CD1c-positive myeloid dendritic cell (primary cell): ENCODE measurements around the gene DDX49.
"Not testable (repeated sequence)": the region's sequence is repeated elsewhere in the genome, so short reads cannot be mapped to it uniquely, and the experiment has no call there.

Experiments used
- DNase-seq: peaks from one replicate; pipeline ENCODE4 v3.0.0-alpha.2; 2016; ENCODE audit errors: extremely low spot score

The DDX49 gene

DNA sequence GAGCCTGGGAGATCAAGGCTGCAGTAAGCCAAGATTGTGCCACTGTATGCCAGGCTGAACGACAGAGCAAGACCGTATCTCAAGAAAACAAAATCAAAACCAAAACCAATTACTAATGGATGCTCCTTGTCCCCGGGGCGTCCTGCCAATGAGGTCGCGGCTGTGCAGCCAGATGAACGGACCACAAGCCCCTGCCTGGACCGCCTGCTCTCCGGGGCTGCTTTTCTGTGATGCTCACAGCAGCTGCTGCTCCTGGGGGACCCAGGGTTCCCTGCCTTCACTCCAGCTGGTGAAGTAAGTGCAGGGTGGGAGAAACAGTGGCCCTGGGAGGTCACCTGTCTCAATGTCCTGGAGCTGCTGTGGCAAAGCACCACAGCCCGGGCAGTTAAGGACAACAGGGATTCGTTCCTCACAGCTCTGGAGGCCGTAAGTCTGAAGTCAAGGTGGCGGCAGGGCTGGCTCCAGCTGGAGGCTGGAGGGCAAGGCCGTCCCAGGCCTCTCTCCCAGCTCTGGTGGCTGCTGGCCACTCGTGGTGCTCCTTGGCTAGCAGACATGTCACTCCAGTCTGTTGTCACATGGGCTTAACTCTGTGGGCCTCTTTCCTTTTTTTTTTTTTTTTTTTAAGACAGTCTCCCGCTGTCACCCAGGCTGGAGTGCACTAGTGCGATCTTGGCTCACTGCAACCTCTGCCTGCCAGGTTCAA lies 10.4 kb upstream of the DDX49 start:
- no peak for DNase-seq

DNA sequence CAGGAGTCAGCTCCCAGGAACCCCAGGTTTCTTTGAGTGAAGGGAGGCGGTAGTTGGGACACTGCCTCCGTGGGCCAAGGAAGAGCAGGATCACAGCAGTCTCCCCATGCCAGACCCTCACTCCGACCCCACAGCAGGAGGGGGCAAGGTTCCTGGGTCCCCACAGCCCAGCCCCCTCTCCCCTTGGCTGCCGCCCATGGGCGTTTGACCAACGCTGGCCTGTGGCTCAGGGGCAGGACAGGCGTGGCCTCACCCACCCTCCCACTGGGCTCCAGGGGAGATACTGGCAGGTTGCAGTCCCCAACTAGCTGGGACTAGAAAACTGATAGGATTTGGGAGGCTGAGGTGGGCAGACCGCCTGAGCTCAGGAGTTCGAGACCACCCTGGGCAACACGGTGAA lies 9.5 kb upstream of the DDX49 start:
- DNase-seq: no peak

- DNase-seq: no peak
Observed at GRCh38 chr19:18910801-18911436, 8.6 kb upstream of the DDX49 start.

- DNase-seq: no peak
Observed at GRCh38 chr19:18912933-18913332, 6.6 kb upstream of the DDX49 start.

- DNase-seq: no peak
Observed at GRCh38 chr19:18913466-18913865, 6.0 kb upstream of the DDX49 start.

DNA sequence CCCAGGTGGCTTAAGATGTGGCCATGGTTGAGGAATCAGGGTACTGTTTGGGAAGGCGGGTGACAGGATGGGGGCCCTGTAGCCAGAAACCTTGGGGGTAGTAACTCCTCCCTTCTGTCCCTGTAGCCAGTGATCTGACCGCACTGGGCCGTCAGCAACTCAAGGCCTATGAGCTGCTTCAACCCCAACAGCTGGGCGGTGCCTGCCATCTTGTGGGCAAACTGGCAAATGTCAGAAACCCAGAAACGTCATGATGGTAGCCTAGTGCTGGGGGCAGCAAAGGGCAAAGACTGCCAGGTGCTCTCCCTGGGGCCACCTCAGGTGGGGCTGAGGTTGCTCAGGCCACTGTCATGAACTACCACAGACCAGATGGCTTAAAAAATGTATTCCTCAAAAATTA lies 3.9 kb upstream of the DDX49 start:
- DNase-seq: peak; percentile 44

DNA sequence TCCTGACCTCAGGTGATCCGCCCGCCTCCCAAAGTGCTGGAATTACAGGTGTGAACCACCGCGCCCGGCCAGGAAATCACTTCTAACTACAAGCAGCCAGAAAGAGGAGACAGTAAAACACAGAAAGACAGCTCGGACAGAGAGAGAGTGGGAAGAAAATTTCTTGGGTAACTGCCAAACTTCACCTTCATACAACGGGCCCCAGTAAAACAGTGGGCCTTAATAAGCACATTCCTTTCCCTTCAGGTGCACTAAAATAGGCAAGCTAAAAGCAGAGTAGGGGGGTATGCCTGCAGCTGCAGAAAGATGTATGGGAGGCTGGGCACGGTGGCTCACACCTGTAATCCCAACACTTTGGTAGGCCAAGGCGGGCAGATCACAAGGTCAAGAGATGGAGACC lies 1.9 kb upstream of the DDX49 start:
- not testable (repeated sequence) for DNase-seq

- DNase-seq: no peak
Observed at GRCh38 chr19:18919900-18920214, 342 bp downstream of the DDX49 start.

DNA sequence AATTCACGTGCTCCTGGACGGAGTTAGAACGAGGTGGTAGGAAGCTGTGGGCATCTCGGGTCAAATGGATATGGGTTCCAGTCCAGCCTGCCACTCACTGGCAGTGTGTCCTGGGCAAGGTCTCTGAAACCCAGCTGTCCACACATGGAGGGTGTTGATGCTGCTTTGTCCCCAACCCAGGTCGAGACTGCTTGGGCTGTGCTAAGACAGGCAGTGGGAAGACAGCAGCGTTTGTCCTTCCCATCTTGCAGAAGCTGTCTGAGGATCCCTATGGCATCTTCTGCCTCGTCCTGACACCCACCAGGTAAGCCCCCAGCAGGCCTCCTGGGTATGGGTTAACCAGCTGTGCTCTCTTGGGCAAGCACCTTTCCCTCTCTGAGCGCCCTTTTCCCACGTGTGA lies 885 bp downstream of the DDX49 start:
- DNase-seq: no peak

- DNase-seq: no peak
Observed at GRCh38 chr19:18921593-18921992, 2.1 kb downstream of the DDX49 start.

- no peak for DNase-seq
Observed at GRCh38 chr19:18922228-18922985, 2.9 kb downstream of the DDX49 start.

DNA sequence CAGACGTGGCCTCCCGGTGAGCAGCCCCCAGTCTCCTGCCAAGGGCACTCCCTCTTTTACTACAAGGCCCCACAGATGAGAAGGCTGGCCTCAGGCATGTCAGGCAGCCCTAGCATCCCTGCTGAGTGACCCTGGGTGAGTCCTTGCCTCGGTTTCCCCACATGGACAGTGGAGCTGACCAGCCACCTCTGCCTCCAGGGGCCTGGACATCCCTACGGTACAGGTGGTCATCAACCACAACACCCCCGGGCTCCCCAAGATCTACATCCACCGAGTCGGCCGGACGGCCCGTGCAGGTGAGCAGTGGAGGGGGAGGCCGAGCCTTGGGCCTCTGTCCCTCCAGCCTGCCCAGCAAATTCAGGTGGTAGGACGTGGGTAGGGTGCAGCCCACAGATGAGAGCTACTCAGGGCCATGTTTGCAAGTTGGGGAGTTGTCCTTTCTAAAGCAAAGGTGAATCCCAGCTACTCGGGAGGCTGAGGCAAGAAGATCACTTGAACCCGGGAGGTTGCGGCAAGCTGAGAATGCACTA lies 5.2 kb downstream of the DDX49 start:
- DNase-seq: no peak

DNA sequence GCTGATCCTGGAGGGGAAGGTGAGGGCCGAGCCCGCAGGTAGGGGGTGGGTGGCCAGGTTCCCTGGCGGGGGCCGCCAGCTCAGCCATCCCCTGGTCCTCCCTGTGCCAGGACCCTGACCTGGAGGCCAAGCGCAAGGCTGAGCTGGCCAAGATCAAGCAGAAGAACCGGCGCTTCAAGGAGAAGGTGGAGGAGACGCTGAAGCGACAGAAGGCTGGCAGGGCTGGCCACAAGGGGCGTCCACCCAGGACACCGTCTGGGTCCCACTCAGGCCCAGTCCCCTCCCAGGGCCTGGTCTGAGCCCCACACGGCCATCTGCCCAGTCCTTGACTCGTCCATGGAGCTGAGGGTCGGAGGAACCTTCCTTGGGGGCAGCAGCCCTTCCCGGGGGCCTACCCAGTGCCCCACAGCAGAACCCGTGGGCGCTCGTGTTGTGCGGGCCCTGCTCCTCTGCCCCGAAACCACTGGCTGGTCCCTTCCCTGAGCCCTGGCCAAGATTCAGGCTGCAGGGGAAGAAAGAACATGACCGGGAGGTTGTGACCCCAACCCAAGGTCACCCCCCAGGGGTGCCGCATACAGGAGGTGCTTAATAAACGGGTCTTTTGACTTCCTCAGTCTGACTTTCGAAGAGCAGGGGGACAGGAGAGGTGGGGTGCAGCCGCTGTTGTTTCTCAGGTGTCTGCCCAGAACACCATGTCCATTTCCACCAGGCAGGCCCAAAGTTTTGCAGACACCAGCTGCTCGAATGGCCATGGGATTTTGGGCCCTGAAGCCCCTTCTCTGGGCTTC lies 8.7 kb downstream of the DDX49 start:
- no peak for DNase-seq

DNA sequence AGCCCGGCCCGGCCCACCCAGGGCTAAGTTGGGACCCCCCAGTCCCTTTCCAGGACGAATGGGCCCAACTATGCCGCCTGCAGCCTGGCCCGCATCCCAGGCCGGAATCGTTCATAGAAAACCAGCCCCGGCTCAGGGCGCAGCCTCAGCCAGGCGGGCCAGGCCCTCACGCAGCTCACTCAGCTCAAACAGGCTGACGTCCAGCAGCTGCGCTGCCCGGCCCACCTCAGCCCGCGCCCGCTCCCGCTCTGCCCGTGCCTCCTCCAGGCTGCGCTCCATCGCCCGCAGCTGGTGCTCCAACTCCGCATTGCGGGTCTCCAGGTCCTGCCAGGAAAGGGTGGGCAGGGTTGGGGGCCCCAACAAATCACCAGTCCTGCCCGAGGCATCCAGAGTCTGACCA lies 9.8 kb downstream of the DDX49 start:
- no peak for DNase-seq

DNA sequence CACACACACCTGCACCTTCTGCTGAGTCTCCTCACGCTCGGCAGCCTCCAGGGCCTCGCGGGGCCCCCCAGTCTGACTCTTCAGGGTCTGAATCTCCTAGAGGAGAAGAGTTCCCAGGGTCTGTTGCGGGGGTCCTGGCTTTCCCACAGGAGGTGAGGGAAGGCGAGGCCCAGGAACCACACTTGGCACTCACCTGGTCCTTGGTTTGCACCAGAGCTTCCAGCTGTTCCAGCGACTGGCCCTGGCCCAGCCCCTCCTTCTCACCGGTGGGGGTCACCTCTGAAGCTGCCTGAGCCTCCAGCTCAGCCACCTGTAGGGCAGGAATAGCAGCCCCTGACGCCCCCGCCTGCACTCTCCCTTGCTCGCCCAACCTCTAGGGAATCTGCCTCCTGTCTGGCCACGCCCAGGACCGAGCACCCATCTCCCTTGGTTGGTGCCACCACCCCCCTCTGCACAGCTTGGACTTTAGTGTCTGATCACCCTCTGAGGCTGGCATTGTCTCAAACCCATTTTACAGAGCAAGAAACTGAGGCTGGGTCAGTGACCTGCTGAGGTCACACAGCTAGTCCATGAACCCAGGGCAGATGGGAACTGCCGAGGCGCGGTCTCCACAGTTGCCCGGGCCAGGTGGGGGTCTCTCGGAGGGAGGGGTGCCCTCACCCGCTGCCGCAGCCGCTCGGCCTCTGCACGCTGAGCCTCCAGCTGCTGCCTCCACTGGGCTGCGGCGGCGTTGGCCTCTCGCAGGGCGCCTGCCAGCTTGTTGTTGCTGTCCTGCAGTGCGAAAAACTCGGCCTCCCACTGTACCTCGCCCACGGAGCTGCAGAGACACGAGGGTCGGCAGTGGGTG lies 12.0 kb downstream of the DDX49 start:
- DNase-seq: no peak

DNA sequence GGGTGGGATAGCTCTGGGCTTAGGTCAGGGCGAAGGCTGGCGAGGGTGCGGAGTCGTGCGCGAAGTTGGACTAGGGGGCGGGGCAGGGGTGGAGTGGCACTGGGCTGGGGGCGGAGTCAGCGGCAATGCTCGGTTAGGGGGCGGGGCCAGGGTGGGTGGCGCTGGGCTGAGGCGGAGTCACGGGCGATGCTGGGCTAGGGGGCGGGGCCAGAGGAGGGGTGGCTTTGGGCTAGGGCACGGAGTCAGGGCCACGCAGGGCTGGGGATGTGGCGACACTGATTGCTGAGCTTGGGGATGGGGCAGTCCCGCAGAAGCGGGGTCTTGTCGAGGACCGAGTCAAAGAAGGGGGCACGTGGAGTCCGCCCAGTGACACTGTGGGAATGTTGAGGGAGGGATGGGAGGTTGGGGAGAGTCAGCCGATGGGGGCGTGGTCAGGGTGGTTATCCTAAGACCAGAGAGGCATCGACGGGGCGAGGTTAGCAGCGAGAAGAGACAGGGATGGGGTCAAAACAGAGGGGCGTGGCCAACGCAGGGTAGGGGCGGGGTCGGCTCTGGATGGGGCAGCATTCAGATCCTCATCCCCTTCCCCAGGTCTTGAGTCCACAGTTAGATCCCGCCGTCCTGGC lies 12.8 kb downstream of the DDX49 start:
- peak; percentile 87 for DNase-seq

- DNase-seq: no peak
Observed at GRCh38 chr19:18933297-18933696, 13.8 kb downstream of the DDX49 start.

DNA sequence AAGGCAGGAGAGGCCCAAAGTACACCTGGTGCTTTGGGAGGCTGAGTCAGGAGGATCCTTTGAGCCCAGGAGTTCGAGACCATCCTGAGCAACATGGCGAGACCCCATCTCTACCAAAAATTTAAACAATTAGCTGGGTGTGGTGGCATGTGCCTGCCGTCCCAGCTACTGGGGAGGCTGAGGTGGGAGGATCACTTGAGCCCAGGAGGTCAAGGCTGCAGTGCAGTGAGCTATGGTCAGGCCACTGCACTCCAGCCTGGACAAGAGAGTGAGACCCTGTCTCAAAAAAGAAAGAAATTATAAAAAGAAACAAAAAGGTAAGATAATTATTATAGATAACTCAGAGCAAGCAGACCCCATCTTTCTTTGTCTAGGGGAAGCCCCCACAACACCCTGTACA lies 19.6 kb downstream of the DDX49 start:
- no peak for DNase-seq

DNA sequence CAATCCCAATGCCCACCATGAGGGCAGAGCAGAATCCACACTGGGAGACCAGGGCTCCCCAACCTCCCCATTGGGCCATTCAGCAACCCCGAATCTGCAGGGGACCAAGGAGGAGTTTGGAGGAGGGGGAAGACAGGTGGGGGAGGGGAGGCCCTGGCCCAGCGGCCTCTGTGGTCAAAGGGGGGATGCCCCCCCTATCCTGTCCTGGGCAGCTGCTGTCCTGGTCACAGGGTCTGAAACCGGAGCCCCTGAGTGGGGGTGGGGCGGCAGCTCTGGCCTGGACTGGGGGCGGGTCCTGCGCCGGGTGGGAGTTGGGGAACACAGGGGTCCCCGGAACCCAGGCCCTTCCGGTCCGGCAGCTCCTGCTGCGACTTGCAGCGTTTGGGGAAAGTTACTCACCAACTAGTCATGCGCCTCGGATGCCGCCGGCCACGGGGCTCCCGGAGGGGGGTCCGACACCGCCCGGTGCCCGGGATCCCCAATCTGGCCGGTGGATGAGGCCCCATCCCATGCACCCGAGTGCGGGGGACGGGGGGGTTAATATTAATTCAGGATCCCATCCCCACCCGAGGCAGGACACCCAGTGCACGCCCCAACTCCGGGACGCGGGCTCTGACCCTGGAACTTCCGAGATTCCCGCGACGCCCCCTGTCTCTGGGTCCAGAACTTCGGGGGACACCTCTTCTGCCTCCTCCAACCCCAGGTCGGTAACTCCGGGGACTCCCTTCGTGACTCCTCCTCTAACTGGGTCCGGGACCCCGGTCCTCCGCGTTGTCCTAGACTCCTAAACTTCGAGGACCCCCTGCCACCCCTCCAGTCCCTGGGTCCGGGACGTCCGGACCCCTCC lies 20.6 kb downstream of the DDX49 start:
- peak; percentile 22 for DNase-seq
